ENCODE measurements around the gene MMP15.

DNA sequence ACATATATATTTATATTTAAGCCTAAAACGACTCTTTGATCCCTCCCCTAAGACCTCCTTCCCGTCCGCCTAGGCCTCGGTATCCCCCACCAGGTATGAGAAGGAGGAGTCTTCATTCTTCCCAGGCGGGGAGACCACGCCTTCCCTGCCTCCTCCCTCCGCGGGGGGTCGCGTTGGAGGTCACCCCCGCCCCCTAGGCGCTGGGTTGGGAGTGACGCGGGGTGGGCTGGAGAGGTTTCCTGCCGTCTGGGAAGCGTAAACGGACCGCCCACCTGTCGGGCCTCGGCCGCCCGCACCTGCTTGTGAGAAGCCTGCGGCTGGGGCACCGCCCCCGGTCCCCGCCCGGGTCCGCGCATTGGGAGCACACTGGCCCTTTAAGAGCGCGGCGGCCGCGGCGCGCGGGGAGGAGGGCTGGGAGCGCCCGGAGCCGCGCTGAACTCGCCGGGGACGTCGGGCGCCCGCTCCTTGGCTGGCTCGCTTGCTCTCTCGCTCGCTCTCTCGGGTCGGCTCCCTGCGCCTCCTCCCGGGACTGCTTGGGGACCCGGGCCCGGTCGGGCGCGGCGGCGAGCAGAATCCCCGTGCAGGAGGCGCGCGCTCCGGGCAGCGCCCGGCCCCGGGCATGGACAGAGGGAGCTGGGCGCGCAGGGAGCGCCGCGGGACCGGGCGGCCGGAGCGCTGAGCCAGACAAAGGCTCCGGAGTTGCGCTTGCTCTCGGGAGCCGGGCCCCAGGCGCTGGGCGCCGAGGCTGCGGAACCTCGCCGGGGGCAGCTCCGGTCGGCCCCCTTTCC, at the start of gene MMP15:
- TF ChIP-seq POLR2A (IDR thresholded peaks at IDR 0.05), result peak in 1 of 4 donors; percentile 46
- TF ChIP-seq, protein P1, sequence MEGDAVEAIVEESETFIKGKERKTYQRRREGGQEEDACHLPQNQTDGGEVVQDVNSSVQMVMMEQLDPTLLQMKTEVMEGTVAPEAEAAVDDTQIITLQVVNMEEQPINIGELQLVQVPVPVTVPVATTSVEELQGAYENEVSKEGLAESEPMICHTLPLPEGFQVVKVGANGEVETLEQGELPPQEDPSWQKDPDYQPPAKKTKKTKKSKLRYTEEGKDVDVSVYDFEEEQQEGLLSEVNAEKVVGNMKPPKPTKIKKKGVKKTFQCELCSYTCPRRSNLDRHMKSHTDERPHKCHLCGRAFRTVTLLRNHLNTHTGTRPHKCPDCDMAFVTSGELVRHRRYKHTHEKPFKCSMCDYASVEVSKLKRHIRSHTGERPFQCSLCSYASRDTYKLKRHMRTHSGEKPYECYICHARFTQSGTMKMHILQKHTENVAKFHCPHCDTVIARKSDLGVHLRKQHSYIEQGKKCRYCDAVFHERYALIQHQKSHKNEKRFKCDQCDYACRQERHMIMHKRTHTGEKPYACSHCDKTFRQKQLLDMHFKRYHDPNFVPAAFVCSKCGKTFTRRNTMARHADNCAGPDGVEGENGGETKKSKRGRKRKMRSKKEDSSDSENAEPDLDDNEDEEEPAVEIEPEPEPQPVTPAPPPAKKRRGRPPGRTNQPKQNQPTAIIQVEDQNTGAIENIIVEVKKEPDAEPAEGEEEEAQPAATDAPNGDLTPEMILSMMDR (IDR thresholded peaks at IDR 0.05), result no peak
